ENCODE measurements around the gene FCER1G. TPM values are rescaled to one million over a fixed set of nuclear protein-coding genes. Genes with fewer than 3 reads are reported as not detected.

The FCER1G gene
- total RNA-seq, 2 donors from 2014 or later = 8.3 to 12.3 TPM

DNA sequence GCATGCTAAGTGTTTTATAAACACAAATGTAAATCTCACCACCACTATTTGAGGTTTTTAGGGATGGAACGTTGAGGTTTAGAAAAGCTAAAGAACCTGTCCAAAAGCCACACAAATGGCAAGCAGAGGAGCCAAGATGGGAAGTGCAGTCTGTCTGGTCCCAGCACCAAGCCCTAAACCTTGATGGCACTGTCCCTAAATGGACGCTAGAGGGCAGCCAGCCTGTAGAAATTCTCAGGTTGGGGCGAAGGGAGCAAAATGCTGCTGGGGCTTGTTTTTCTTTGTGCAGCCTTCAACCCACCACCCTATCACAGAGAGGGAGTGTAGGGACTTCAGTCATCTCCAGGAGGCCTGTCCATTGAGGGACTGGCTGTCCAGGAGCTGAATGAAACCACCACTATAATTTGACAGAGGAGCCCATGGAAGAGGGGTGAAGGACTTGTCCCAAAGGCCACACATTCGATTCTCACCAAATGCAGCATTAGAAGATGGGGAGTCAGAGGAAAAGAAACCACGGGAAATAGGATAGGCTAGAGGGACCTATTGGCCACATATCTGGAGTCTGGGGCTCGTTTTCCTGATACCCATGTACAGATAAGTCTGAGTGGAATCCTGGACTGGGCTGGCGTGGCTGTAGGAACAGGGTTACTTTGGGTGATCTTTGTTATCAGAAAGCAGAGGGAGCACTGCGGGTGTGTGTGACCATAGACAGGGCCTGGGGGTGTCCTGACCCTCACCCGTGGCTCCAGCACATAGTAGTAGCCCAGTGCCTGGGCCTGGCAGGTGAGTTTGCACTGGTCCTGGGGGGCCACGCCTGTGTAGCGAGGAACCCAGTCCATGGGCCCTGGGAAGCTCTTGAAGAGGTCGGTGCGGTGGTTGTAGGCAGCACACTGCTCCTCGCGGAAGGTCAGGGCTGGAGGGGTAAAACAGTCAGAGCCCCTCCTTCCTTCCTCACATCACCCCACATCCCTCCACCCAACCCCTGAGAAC is 22.3 kb upstream of the FCER1G start:
- ATAC-seq = peak; percentile 96
- Mint-ChIP-seq H3K4me3 (peak overlapping the region; percentile 49), H3K36me3 (ENCODE audit: low read depth) (no peaks in the 10 kb centered on the region), H3K27me3 (no peaks in the 10 kb centered on the region), H3K27ac (peak overlapping the region; percentile 57), H3K4me1 (peaks cover 16% of the 10 kb centered on the region)
- H3K9me3 ChIP-seq (ENCODE audit: control insufficient read depth, low read length, poor library complexity, severe bottlenecking) = no peaks in the 10 kb centered on the region
- DNase-seq = peak in 2 of 3 donors; percentile 32 to 51

DNA sequence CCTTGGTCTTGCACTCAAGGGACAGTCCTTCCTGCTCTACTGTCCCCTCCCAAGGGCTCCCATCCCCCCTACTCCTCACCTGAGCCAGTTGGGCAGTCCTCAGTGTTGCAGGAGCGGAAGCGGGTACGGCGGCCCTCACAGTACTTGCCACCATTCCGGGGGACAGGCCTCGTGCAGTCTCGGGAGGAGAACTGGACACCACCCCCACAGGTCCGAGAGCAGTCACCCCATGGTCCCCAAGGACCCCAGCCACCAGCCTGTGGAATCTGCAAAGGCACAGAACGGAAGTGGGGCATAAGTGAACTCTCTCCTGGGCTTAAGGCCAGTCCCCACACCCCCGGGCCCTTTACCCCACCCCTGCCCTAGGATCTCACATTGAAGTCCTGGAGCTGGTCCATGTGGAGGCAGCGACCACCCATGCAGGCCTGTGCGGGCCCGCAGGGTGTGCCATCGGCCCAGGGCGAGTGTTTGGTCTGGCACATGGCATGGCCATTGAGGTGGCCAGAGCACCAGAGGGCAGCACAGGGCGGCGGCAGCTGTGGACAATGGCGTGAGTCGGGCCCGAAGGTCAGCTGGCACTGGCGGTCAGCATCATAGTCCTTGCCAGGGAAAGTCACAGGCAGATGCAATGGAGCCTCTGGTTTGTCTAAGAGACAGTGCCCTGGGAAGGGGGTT is 21.4 kb upstream of the FCER1G start:
- Mint-ChIP-seq H3K36me3 (ENCODE audit: low read depth) (no peaks in the 10 kb centered on the region), H3K27me3 (no peaks in the 10 kb centered on the region), H3K4me1 (peaks cover 11% of the 10 kb centered on the region), H3K27ac (no peak overlapping the region), H3K4me3 (no peak overlapping the region)
- DNase-seq = no peak
- no peaks in the 10 kb centered on the region for H3K9me3 ChIP-seq (ENCODE audit: control insufficient read depth, low read length, poor library complexity, severe bottlenecking)
- no peak for ATAC-seq

DNA sequence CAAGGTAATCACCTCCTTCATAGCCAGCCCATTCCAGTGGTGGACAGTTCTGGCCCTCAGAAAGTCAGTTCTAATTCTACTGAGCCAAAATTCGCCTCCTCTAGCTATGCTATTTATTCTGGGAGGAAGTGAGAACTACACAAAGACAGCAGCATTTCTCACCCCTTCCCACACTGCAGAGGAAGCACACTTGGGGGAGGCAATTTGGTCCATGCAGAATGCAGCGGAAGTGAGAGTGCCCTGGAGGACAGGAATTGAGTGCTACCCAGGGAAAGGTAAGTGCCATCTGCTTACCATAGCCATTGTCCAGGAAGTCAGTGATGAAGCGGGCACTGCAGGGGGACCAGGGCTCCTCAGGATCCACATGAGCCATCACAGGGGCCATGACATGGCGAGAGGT is 19.9 kb upstream of the FCER1G start:
- ATAC-seq = no peak
- no peaks in the 10 kb centered on the region for H3K36me3 Mint-ChIP-seq (ENCODE audit: low read depth)
- no peak overlapping the region for H3K27ac Mint-ChIP-seq
- no peaks in the 10 kb centered on the region for H3K9me3 ChIP-seq (ENCODE audit: control insufficient read depth, low read length, poor library complexity, severe bottlenecking)
- no peaks in the 10 kb centered on the region for H3K27me3 Mint-ChIP-seq
- no peak for DNase-seq
- no peak overlapping the region for H3K4me3 Mint-ChIP-seq
- H3K4me1 Mint-ChIP-seq = peaks cover 15% of the 10 kb centered on the region

DNA sequence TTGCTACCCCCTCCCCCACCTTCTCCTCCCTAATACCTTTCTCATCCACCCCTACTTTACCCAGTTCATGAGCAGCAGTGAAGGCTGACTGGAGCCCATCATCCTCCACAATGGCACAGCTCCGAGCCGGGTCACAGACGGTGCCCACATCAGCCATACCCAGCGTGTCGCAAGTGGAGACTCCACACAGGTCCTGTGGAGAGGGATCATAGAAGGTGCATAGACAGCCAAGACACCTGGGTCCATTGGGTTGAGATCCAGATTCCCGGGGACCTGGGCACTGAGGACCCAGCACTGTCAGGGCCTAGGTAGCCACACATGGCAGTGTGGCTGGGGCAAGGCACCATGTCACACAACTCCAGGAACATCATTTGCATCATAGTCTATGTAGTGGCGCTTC is 19.0 kb upstream of the FCER1G start:
- Mint-ChIP-seq H3K27me3 (no peaks in the 10 kb centered on the region), H3K4me1 (peaks cover 22% of the 10 kb centered on the region), H3K27ac (no peak overlapping the region), H3K36me3 (ENCODE audit: low read depth) (no peaks in the 10 kb centered on the region), H3K4me3 (no peak overlapping the region)
- H3K9me3 ChIP-seq (ENCODE audit: control insufficient read depth, low read length, poor library complexity, severe bottlenecking) = no peaks in the 10 kb centered on the region
- DNase-seq (no peak), ATAC-seq (no peak)

DNA sequence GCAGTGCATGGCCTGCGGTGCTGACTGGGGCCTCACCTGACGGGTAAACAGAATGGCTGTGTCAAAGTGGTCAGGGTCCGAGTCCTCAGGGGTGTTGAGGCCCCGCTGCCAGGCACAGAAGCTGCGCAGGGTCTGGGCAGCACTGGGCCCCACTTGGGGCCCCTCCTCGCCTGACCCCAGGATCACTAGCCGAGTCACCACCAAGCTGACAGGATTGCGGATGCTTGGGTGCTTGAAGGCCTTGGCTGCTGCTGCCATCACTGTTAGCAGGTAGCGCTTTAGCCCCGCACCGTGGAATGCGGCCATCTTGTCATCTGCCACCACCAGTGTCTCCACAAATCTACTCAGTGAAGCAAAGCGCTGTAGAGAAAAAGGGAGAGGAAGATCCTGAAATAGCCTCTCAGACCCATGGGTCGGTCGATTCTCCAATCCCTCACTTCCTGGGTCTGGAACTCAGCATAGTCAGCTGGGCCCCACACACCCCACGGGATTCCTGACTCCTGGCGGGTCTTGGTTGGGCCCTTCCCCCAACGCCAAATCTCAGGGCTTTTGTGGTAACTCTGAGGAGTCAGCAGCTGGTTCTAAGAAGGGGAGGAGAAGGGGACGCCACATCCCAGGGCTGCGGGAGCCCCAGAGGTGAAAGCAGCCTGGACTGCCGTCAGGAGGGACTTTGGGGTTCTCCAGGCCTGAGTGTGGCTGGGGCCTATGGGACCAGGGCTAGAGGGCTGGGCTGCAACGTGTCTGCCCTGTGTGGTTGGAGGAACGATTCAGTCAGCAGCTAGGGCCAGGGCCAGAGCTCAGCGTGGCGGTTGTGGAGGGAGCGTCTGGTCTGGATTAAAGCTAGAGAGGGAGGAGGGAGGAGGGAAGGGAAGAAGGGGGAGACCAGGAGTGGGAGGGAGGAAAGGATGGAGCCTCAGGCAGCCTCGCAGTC is 18.3 kb upstream of the FCER1G start:
- ATAC-seq = no peak
- H3K27me3 Mint-ChIP-seq = no peaks in the 10 kb centered on the region
- H3K36me3 Mint-ChIP-seq (ENCODE audit: low read depth) = no peaks in the 10 kb centered on the region
- H3K9me3 ChIP-seq (ENCODE audit: control insufficient read depth, low read length, poor library complexity, severe bottlenecking) = no peaks in the 10 kb centered on the region
- no peak for DNase-seq
- H3K4me1 Mint-ChIP-seq = peaks cover 25% of the 10 kb centered on the region
- H3K27ac Mint-ChIP-seq = no peak overlapping the region
- H3K4me3 Mint-ChIP-seq = no peak overlapping the region

DNA sequence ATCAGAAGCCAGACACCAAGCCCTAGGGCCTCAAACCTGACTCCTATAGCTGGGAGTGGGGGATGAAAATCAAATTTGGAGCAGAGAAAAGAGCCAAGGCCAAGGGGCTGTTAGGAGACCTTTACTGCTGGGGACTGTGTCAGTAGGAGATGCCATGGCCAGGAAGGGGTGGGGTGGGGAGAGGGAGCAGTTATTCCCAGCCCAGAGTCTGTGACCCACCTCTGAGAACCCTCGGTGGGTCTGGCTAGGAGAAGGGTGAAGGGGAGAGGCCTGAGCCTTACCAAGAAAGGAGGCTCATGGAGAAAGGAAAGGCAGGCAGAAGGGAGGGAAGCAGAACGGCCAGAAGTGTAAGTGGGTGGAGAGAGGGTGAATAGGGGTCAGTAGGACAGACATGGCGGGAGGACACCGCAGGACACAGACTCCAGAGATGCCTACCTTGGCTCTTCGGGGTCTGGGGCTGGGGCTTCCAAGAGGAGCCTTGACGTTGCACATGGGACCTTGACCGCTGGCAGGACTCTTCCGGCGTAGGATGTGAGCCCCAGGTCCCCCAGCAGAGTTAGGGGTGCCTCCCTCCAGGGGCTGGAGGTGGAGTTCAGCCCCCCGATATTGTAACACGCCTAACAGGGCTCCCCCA is 17.4 kb upstream of the FCER1G start:
- Mint-ChIP-seq H3K4me3 (no peak overlapping the region), H3K36me3 (ENCODE audit: low read depth) (no peaks in the 10 kb centered on the region), H3K4me1 (peaks cover 26% of the 10 kb centered on the region), H3K27ac (no peak overlapping the region), H3K27me3 (no peaks in the 10 kb centered on the region)
- H3K9me3 ChIP-seq (ENCODE audit: control insufficient read depth, low read length, poor library complexity, severe bottlenecking) = no peaks in the 10 kb centered on the region
- ATAC-seq = no peak
- no peak for DNase-seq

DNA sequence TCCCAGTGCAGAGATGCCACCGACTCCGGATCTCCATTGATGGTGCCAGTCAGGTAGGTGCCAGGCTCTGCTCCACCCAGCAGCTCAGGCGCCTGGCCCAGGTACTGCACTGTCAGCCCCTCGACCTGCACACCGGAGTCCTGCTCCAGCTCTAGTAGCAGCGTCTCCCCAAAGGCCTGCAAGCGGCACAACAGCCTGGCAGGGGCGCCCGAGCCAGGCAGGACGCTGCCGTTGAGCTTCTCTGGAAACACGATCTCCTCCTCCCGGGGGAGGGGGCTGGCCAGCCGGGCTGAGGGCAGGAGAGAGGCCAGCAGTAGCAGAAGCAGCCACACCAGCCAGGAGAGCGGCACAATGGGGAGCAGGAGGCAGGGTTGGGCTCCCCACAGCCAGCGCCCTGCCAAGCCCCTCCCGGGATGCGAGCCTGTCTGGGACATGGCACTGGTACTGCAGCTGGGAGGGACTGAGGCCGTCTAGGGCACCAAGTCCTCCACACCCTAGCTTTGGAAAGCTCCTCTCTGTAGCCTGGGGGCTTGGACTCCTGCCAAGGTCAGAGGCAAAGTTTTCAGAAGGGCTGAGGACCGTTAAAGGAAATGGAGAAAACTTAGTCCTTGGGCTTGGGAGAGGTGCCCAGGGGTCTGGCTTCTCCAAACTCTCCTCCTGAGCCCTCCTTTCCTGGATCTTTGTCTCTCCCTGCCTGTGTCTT is 16.8 kb upstream of the FCER1G start:
- Mint-ChIP-seq H3K27me3 (no peaks in the 10 kb centered on the region), H3K27ac (no peak overlapping the region), H3K4me1 (peaks cover 25% of the 10 kb centered on the region), H3K36me3 (ENCODE audit: low read depth) (no peaks in the 10 kb centered on the region), H3K4me3 (no peak overlapping the region)
- DNase-seq = no peak
- no peaks in the 10 kb centered on the region for H3K9me3 ChIP-seq (ENCODE audit: control insufficient read depth, low read length, poor library complexity, severe bottlenecking)
- no peak for ATAC-seq

DNA sequence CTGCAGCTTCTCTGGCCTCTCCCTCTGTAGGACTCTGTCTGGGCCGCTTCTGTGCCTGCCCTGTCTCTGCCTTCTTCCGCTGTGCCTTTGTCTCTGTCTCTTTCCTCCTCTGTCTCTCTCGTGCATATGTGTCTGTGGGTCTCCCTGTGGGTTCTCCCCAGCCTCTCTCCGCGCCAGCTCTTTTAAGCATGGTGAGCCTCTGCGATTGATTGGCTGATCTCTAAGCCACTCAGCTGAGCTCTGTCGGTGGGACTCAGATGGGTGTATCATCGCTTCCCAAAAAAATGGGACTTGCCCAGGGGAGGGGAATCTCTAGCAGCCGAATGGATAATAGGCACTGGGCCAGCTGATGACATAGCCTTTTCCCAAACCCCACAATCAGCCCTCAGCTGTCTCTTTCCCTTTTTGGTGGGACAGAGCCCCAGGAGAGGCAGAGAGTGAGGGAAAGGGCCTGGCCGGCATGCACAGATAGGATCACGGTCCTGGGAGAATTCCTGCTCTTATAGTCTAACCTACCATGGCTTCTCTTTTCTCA is 16.1 kb upstream of the FCER1G start, which contains the start of gene ADAMTS4:
Gene ADAMTS4, minus strand, starts transcription at position 158 of the 535 bp plus-strand sequence. CDS start 427 bp downstream, outside the sequence.
- no peak for DNase-seq
- Mint-ChIP-seq H3K27me3 (no peaks in the 10 kb centered on the region), H3K4me1 (peaks cover 25% of the 10 kb centered on the region), H3K4me3 (peak within 1 kb of the TSS; percentile 25), H3K36me3 (ENCODE audit: low read depth) (no peaks in the 10 kb centered on the region), H3K27ac (no peak within 1 kb of the TSS)
- H3K9me3 ChIP-seq (ENCODE audit: control insufficient read depth, low read length, poor library complexity, severe bottlenecking) = no peaks in the 10 kb centered on the region
- ATAC-seq = no peak

DNA sequence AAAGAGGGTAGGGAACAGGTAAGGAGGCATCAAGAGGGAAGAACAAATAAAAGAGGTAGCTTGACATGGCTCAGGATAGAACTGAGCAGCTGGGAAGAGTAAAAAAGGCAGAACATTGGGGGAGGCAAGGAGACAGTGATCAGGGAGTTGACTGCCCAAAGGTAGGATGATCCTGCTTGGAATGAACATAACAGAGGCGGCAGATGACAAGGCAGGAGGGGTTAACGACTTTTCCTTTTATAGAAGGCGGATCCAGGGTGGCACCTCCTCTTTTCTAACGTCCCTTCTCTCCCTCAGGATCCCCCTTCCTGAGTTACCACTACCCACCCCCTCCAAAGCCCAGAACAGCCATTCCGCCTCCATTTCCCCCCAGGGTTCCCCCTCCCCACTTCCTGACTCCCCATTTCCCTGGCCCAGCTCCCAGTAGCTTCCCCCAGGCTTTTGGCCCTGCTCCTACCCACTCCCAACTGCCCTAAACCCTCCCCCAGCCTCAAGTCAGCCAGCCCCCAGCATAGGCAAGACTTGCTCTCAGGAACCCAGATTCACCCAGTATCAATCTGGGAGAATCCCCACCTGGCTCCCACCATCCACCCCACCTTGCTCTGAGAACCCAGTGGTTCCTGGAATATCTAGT is 15.5 kb upstream of the FCER1G start:
- peak overlapping the region; percentile 97 for H3K27ac Mint-ChIP-seq

DNA sequence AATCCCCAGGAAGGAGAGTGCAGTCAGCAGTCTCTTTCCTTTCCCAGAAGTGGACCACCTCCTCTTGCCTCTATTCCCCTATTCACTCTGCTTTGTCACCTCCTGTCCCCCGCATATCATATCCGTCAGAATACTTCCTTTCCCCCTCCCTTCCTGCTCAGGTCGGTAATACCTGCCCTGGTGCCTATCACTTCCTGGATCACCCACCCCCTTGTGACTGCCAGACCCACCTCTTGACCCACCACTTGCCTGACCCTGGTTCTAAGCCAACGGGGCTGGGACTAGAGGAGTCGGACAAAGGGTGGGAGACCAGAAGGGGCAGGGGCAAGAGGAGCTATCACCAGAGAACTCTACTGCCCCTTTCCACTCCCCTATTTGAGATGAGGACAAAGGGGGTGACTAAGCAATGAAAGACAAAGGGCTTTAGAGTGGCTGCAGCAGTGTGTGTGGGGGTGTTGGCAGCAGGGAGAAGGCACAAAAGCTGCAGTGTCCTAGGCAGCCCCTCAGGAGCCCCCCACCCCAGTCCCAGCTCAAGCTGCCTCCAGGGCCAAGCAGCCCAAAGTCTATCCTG is 14.6 kb upstream of the FCER1G start:
- H3K9me3 ChIP-seq (ENCODE audit: control insufficient read depth, low read length, poor library complexity, severe bottlenecking) = no peaks in the 10 kb centered on the region
- peaks cover 5% of the 10 kb centered on the region for H3K36me3 Mint-ChIP-seq (ENCODE audit: low read depth)
- no peaks in the 10 kb centered on the region for H3K27me3 Mint-ChIP-seq
- peak overlapping the region; percentile 60 for H3K4me3 Mint-ChIP-seq
- no peak for ATAC-seq
- H3K4me1 Mint-ChIP-seq = peaks cover 35% of the 10 kb centered on the region
- DNase-seq = no peak
- peak overlapping the region; percentile 97 for H3K27ac Mint-ChIP-seq

More for the DNA sequence above, 15.5 kb upstream of the FCER1G start:
- ATAC-seq (no peak), DNase-seq (no peak)
- H3K36me3 Mint-ChIP-seq (ENCODE audit: low read depth) = peaks cover 5% of the 10 kb centered on the region
- no peaks in the 10 kb centered on the region for H3K27me3 Mint-ChIP-seq
- peaks cover 31% of the 10 kb centered on the region for H3K4me1 Mint-ChIP-seq
- H3K4me3 Mint-ChIP-seq = peak overlapping the region; percentile 25
- H3K9me3 ChIP-seq (ENCODE audit: control insufficient read depth, low read length, poor library complexity, severe bottlenecking) = no peaks in the 10 kb centered on the region

All from T-helper 17 cell (primary cell).